Measurements from ENCODE around the gene FXYD1. TPM values are rescaled to one million over a fixed set of nuclear protein-coding genes. Genes with fewer than 3 reads are reported as not detected.

Gene FXYD1
- total RNA-seq, 4 donors from 2014 or later, result 28.7 to 108 (median 37.8) TPM

GRCh38 chr19:35095667-35096368 is 42.8 kb upstream of the FXYD1 start:
- TF ChIP-seq, protein P1, sequence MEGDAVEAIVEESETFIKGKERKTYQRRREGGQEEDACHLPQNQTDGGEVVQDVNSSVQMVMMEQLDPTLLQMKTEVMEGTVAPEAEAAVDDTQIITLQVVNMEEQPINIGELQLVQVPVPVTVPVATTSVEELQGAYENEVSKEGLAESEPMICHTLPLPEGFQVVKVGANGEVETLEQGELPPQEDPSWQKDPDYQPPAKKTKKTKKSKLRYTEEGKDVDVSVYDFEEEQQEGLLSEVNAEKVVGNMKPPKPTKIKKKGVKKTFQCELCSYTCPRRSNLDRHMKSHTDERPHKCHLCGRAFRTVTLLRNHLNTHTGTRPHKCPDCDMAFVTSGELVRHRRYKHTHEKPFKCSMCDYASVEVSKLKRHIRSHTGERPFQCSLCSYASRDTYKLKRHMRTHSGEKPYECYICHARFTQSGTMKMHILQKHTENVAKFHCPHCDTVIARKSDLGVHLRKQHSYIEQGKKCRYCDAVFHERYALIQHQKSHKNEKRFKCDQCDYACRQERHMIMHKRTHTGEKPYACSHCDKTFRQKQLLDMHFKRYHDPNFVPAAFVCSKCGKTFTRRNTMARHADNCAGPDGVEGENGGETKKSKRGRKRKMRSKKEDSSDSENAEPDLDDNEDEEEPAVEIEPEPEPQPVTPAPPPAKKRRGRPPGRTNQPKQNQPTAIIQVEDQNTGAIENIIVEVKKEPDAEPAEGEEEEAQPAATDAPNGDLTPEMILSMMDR (IDR thresholded peaks at IDR 0.05; ENCODE audit: low read depth), result no peak

GRCh38 chr19:35098413-35099049 is 40.1 kb upstream of the FXYD1 start:
- TF ChIP-seq, protein P1 (IDR thresholded peaks at IDR 0.05; ENCODE audit: low read depth), result no peak

DNA sequence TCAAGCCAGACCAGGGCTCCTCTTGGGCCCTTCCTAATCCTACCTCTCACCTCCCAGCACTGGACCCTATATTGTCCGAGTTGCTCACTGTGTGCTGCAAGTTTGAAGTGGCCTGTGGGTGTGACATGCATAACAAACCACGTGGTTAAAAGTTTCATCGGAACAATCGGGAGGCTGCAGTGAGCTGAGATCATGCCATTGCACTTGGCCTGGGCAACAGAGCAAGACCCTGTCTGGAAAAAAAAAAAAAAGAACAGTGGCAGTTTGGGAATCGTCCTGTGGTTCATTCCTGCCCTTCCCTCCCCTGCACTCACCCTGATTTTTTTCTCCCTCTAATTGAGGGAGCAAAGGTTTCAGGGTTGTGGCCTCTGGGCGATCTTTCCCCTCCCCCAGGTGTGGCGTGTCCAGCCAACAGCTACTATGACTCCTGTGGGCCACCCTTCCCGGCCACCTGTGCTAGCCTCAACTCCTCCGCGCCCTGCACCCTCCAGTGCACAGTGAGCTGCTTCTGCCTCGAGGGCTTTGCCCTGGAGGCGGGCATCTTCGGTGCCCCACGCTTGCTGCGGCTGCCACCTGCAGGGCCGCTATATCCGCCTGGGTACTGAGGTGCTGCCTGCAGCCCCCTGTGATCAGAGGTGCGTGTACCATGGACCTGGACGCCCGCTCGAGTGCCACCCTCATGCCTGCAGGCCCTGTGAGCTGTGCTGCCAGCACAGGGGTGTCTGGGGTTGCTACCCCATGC is 39.3 kb upstream of the FXYD1 start:
- TF ChIP-seq, protein P1 (IDR thresholded peaks at IDR 0.05; ENCODE audit: low read depth), result no peak

DNA sequence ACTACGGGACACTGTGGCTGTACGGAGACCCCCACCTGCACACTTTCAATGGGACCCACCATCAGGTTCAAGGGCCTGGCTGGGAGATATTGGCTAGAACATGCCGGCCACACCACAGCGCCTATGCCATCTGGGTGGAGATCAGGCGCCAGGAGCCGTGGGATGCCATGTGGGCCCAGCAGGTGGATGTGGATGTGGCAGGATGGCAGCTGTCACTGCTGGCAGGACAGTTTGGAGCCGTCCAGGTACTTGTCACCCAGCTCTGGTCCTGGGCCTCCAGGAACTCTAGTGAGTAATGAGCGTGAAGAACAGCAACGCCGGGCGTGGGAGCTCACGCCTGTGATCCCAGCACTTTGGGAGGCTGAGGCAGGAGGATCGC is 38.7 kb upstream of the FXYD1 start:
- TF ChIP-seq, protein P1 (IDR thresholded peaks at IDR 0.05; ENCODE audit: low read depth), result no peak

- TF ChIP-seq, protein P1 (IDR thresholded peaks at IDR 0.05; ENCODE audit: low read depth), result no peak
Measured at GRCh38 chr19:35100588-35101533, 37.8 kb upstream of the FXYD1 start.

DNA sequence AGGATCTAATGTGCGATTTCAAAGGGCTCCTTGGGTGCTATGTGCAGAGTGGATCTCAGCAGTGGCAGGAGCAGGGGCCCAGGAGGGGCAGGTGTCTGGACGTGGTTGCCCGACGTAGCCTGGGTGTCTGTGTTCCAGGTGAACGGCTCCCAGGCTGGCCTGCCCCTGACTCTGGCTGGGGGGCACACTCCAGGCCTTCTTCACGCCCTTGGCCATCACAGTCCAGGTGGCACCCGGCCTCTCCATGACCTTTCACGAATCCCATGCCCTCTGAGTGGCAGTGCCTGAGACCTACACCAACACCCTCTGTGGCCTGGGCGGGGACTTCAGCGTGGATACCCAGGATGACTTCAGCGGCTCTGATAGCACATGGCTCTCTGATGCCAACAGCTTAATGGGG is 34.3 kb upstream of the FXYD1 start:
- TF ChIP-seq, protein P1 (IDR thresholded peaks at IDR 0.05; ENCODE audit: low read depth), result no peak

Measured in subcutaneous adipose tissue (tissue), 4 donors.